NCI-H69 (cell line): ENCODE measurements around the gene MCMBP.

Source experiments
- DNase-seq: peaks from one replicate; lab custom pipeline; 2025; lab: John Stamatoyannopoulos, UW

Gene MCMBP

GRCh38 chr10:119783665-119784027, 89.0 kb downstream of the MCMBP start:
- DNase-seq = no peak

- no peak for DNase-seq
Measured at GRCh38 chr10:119782981-119783664, 89.5 kb downstream of the MCMBP start.

GRCh38 chr10:119781498-119781897, 91.1 kb downstream of the MCMBP start:
- DNase-seq = no peak

DNA sequence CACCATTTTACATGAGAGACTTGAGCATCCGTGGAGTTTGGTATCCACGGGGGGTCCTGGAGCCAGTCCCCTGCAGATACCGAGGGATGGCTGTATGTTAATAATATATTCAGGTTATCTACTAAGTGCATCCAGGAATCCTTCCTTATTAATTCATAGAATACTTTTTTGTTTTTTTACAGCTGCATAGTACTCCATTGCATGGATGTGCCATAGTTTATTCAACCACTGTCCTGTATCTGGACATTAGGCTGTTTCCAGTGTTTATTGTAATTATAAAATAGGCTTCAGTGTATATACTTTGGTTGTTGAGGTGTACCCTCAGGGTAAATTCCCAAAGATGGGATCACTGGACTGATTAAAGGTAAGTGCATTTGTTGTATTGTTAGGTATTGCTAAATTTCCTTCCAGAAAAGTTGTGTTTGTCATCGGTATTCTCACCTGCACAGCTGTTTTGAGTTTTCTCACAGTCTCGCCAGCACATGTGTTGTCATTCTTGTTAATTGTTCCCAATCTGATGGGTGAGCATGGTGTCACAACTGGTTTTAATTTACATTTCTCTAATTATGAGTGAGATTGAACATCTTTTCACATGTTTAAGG, 91.7 kb downstream of the MCMBP start:
- no peak for DNase-seq
